ENCODE measurements around the gene PAX5. TPM values are rescaled to one million over a fixed set of nuclear protein-coding genes. Genes with fewer than 3 reads are reported as not detected.

The PAX5 gene
- total RNA-seq, 2 experiments from 2014 or later = 0.21 to 0.27 TPM

GRCh38 chr9:36971935-36972488 lies 62.1 kb downstream of the PAX5 start:
- CTCF ChIA-PET = interaction anchor here (1.2 kb wide), 1 partner anchor 99 kb away, joined by 8 read pairs; no protein-coding TSS in a partner anchor
- H3K4me1 Mint-ChIP-seq (ENCODE audit: low read depth) = peaks cover 3% of the 10 kb centered on the region
- no peaks in the 10 kb centered on the region for H3K27me3 Mint-ChIP-seq (ENCODE audit: low read depth)
- no peak for DNase-seq
- H3K9me3 Mint-ChIP-seq = no peaks in the 10 kb centered on the region
- no peaks in the 10 kb centered on the region for H3K36me3 Mint-ChIP-seq (ENCODE audit: low read depth)
- intact Hi-C loops (cut with micrococcal nuclease) = no loop called here
- H3K27ac Mint-ChIP-seq = no peak overlapping the region
- H3K4me3 Mint-ChIP-seq = no peak overlapping the region

GRCh38 chr9:36970007-36970888 lies 63.8 kb downstream of the PAX5 start:
- peaks cover 3% of the 10 kb centered on the region for H3K4me1 Mint-ChIP-seq (ENCODE audit: low read depth)
- H3K27me3 Mint-ChIP-seq (ENCODE audit: low read depth) = no peaks in the 10 kb centered on the region
- DNase-seq = no peak
- no peaks in the 10 kb centered on the region for H3K36me3 Mint-ChIP-seq (ENCODE audit: low read depth)
- H3K4me3 Mint-ChIP-seq = no peak overlapping the region
- intact Hi-C loops (cut with micrococcal nuclease) = no loop called here
- no peak overlapping the region for H3K27ac Mint-ChIP-seq
- no peaks in the 10 kb centered on the region for H3K9me3 Mint-ChIP-seq
- CTCF ChIA-PET = interaction anchor here (0.5 to 0.7 kb wide), 2 partner anchors 97 to 397 kb away, joined by 3 read pairs; no protein-coding TSS in a partner anchor

DNA sequence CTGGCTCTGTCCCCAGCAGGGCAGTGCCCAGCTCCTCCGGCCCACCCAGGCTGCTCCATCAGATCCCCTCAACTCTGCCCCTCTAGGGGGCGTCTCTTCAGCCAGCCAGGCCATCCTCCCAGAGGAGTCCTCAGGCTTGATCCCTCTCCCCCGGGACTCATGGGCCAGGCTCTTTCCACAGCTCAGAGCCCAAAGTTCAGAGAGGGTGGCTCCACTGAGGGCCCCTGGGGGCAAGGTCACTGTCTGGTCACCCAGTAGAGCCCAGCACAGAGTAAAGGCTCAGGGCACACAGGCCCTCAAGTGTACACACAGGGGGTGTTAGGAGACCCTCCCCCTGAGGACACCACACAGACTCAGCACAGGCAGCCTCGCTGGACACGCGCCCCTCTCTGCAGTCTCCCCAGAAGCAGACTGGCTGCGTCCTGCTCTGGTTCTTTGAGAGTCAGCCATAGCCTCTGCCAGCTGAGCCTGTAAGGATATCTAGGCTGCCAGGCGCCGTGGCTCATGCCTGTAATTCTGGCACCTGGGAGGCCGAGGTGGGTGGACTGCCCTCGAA lies 64.8 kb downstream of the PAX5 start:
- Mint-ChIP-seq H3K4me1 (ENCODE audit: low read depth) (no peaks in the 10 kb centered on the region), H3K27me3 (ENCODE audit: low read depth) (no peaks in the 10 kb centered on the region), H3K36me3 (ENCODE audit: low read depth) (no peaks in the 10 kb centered on the region), H3K4me3 (no peak overlapping the region), H3K27ac (no peak overlapping the region), H3K9me3 (no peaks in the 10 kb centered on the region)
- no peak for DNase-seq
- intact Hi-C loops (cut with micrococcal nuclease) = no loop called here
- CTCF ChIA-PET = no interaction called here

DNA sequence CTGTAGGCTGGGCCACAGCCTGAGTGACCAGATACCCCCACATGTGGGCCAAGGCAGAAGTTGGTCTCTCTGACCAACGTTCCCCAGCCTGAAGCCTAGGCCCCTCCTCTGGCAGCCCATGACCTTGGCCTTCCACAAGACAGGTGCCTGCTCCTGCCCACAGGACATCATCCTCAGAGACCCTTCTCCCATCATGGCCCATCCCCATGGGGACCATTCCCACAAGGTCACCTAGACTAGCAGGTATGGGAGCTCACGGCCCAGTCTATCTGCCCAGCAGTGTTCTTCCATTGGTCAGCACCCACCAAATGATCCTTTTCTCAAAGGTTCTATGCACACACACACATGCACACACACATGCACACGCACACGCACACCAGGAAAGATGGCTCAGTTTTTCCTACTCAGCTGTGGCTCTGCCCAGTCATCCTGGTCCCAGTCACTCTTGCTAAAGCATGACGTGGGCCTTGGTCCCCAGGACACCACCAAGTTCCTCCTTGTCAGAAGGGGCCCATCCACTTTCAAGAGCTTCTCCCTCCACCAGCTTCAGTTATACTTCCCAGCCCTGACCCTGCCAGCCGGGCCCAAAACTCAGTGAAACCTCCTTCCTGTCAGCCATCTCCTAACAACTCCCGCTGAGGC lies 65.4 kb downstream of the PAX5 start:
- intact Hi-C loops (cut with micrococcal nuclease) = no loop called here
- CTCF ChIA-PET = no interaction called here
- Mint-ChIP-seq H3K4me1 (ENCODE audit: low read depth) (no peaks in the 10 kb centered on the region), H3K36me3 (ENCODE audit: low read depth) (no peaks in the 10 kb centered on the region), H3K9me3 (no peaks in the 10 kb centered on the region), H3K27ac (no peak overlapping the region), H3K27me3 (ENCODE audit: low read depth) (no peaks in the 10 kb centered on the region), H3K4me3 (no peak overlapping the region)
- no peak for DNase-seq

GRCh38 chr9:36967997-36968396 lies 66.1 kb downstream of the PAX5 start:
- H3K27ac Mint-ChIP-seq = no peak overlapping the region
- no peaks in the 10 kb centered on the region for H3K36me3 Mint-ChIP-seq (ENCODE audit: low read depth)
- no peaks in the 10 kb centered on the region for H3K9me3 Mint-ChIP-seq

DNA sequence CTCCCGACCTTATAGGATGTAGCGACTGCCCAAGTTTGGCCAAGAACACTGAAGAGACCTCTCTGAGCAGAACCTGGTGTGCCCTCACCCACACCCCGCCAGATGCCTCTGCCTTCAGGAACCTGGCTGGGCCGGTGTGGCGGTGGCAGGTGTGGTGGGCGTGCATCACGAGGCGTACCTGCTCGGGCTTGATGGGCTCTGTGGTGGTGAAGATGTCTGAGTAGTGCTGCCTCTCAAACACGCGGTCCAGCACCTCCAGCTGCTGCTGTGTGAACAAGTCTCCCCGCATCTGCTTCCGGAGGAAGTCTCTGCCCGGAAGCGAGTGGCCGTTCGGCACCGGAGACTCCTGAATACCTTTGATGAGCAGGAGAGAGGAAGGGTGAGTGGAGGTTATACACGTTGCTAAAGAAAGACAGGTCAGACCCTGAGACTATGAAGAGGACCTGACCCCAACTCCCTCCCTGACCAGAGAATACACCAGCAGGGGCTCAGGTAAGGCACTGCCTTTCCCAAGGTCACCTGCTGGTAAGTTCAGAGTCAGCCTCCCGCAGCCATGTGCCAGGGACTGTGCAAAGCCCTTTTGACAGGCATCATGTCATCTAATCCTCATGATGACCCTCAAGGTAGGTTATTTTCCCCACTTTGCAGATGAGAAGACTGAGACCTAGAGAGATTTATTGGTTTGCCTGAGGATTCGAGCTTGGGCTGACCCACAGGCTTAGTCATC lies 67.5 kb downstream of the PAX5 start:
- Mint-ChIP-seq H3K9me3 (no peaks in the 10 kb centered on the region), H3K36me3 (ENCODE audit: low read depth) (no peaks in the 10 kb centered on the region), H3K27ac (no peak overlapping the region), H3K4me3 (peak overlapping the region; percentile 10), H3K27me3 (ENCODE audit: low read depth) (peaks cover under 1% of the 10 kb centered on the region), H3K4me1 (ENCODE audit: low read depth) (peaks cover 1% of the 10 kb centered on the region)
- DNase-seq = no peak
- intact Hi-C loops (cut with micrococcal nuclease) = no loop called here
- CTCF ChIA-PET = no interaction called here

More at GRCh38 chr9:36967997-36968396, 66.1 kb downstream of the PAX5 start:
- Mint-ChIP-seq H3K27me3 (ENCODE audit: low read depth) (no peaks in the 10 kb centered on the region), H3K4me3 (no peak overlapping the region), H3K4me1 (ENCODE audit: low read depth) (no peaks in the 10 kb centered on the region)
- CTCF ChIA-PET = no interaction called here
- intact Hi-C loops (cut with micrococcal nuclease) = no loop called here
- no peak for DNase-seq

- CTCF ChIA-PET = no interaction called here
- H3K27ac Mint-ChIP-seq = no peak overlapping the region
- H3K9me3 Mint-ChIP-seq = no peaks in the 10 kb centered on the region
- intact Hi-C loops (cut with micrococcal nuclease) = no loop called here
- peaks cover 4% of the 10 kb centered on the region for H3K4me1 Mint-ChIP-seq (ENCODE audit: low read depth)
- H3K4me3 Mint-ChIP-seq = no peak overlapping the region
- no peak for DNase-seq
- H3K27me3 Mint-ChIP-seq (ENCODE audit: low read depth) = peaks cover 7% of the 10 kb centered on the region
- no peaks in the 10 kb centered on the region for H3K36me3 Mint-ChIP-seq (ENCODE audit: low read depth)
Measured at GRCh38 chr9:36964791-36965190, 69.3 kb downstream of the PAX5 start.

- CTCF ChIA-PET = no interaction called here
Measured at GRCh38 chr9:36963346-36963745, 70.7 kb downstream of the PAX5 start.

GRCh38 chr9:36962691-36963090 lies 71.4 kb downstream of the PAX5 start:
- no peaks in the 10 kb centered on the region for H3K36me3 Mint-ChIP-seq (ENCODE audit: low read depth)
- H3K4me1 Mint-ChIP-seq (ENCODE audit: low read depth) = peaks cover 4% of the 10 kb centered on the region
- CTCF ChIA-PET = no interaction called here
- no peak overlapping the region for H3K4me3 Mint-ChIP-seq
- H3K27me3 Mint-ChIP-seq (ENCODE audit: low read depth) = peaks cover 13% of the 10 kb centered on the region
- intact Hi-C loops (cut with micrococcal nuclease) = no loop called here
- H3K27ac Mint-ChIP-seq = no peak overlapping the region
- no peaks in the 10 kb centered on the region for H3K9me3 Mint-ChIP-seq
- DNase-seq = no peak

More at GRCh38 chr9:36963346-36963745, 70.7 kb downstream of the PAX5 start:
- intact Hi-C loops (cut with micrococcal nuclease) = no loop called here
- Mint-ChIP-seq H3K27ac (no peak overlapping the region), H3K27me3 (ENCODE audit: low read depth) (peaks cover 12% of the 10 kb centered on the region), H3K9me3 (no peaks in the 10 kb centered on the region), H3K4me1 (ENCODE audit: low read depth) (peaks cover 4% of the 10 kb centered on the region), H3K36me3 (ENCODE audit: low read depth) (no peaks in the 10 kb centered on the region), H3K4me3 (no peak overlapping the region)
- no peak for DNase-seq

- no peaks in the 10 kb centered on the region for H3K36me3 Mint-ChIP-seq (ENCODE audit: low read depth)
- H3K27me3 Mint-ChIP-seq (ENCODE audit: low read depth) = peaks cover 21% of the 10 kb centered on the region
- CTCF ChIA-PET = no interaction called here
- intact Hi-C loops (cut with micrococcal nuclease) = no loop called here
- H3K4me3 Mint-ChIP-seq = no peak overlapping the region
- DNase-seq = peak; percentile 19
- H3K4me1 Mint-ChIP-seq (ENCODE audit: low read depth) = peaks cover 4% of the 10 kb centered on the region
- no peak overlapping the region for H3K27ac Mint-ChIP-seq
- H3K9me3 Mint-ChIP-seq = no peaks in the 10 kb centered on the region
Measured at GRCh38 chr9:36961561-36962325, 72.3 kb downstream of the PAX5 start.

- Mint-ChIP-seq H3K4me3 (no peak overlapping the region), H3K4me1 (ENCODE audit: low read depth) (peaks cover 4% of the 10 kb centered on the region), H3K27ac (no peak overlapping the region), H3K36me3 (ENCODE audit: low read depth) (no peaks in the 10 kb centered on the region), H3K9me3 (no peaks in the 10 kb centered on the region), H3K27me3 (ENCODE audit: low read depth) (peaks cover 28% of the 10 kb centered on the region)
- intact Hi-C loops (cut with micrococcal nuclease) = no loop called here
- CTCF ChIA-PET = no interaction called here
- no peak for DNase-seq
Measured at GRCh38 chr9:36961051-36961450, 73.0 kb downstream of the PAX5 start.

Measured in activated naive CD4-positive, alpha-beta T cell treated with anti-CD3 and anti-CD28 coated beads for 36 hours (primary cell).